Fibroblast of skin of back (primary cell): Measurements from ENCODE around the gene ELOVL5.

Experiments
- DNase-seq: peaks from one replicate; pipeline ENCODE4 v3.0.0-alpha.2; 2013

Gene ELOVL5

DNA sequence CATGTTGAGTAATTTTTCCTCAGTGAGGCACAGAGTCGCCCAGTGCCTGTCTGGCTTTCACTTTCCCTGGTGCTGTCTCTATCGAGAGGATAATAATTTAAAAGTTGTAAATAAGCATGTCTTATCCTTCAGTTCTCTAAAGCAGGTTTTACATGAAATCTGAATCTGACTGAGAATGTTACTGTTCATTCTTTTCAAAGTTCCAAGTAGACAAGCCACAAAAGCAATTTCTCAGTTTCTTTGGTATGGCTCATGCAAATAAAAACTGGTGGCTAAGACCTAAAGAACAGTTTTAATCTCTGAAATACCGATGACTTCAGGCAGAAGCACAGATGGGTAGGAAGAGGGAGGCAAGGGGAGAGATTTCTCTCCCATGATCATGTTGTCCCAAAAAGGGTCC is 112.5 kb downstream of the ELOVL5 start:
- no peak for DNase-seq

GRCh38 chr6:53235508-53235907 is 113.2 kb downstream of the ELOVL5 start:
- no peak for DNase-seq

GRCh38 chr6:53233309-53233708 is 115.4 kb downstream of the ELOVL5 start:
- DNase-seq = peak; percentile 18

- no peak for DNase-seq
Observed at GRCh38 chr6:53230775-53231467, 117.8 kb downstream of the ELOVL5 start.

GRCh38 chr6:53227847-53228246 is 120.9 kb downstream of the ELOVL5 start:
- DNase-seq = no peak

- DNase-seq = no peak
Observed at GRCh38 chr6:53220605-53221004, 128.1 kb downstream of the ELOVL5 start.
